ENCODE measurements around the gene LORICRIN.

The LORICRIN gene

GRCh38 chr1:153306303-153307220 is 47.1 kb downstream of the LORICRIN start:
- no peak for DNase-seq (ENCODE audit: low spot score)

- DNase-seq (ENCODE audit: low spot score): no peak
Observed at GRCh38 chr1:153307221-153307600, 47.7 kb downstream of the LORICRIN start.

GRCh38 chr1:153308540-153308939 is 49.1 kb downstream of the LORICRIN start:
- no peak for DNase-seq (ENCODE audit: low spot score)

GRCh38 chr1:153309441-153309840 is 50.0 kb downstream of the LORICRIN start:
- no peak for DNase-seq (ENCODE audit: low spot score)

GRCh38 chr1:153310526-153310925 is 51.0 kb downstream of the LORICRIN start:
- DNase-seq (ENCODE audit: low spot score): no peak

Measured in SW480 (cell line).